Vagina (tissue), 2 donors: ENCODE measurements around the gene RUNX3.
"Not testable (repeated sequence)": the region's sequence is repeated elsewhere in the genome, so short reads cannot be mapped to it uniquely, and the experiment has no call there.

Experiments
- CTCF ChIP-seq, 3 experiments: fragments of 450-650 bp in 2 of 3; fragments of 200-600 bp in 1 of 3; sonication (generic) in 1 of 3; IDR thresholded peaks; one replicate each; pipeline ENCODE4 v1.5.1; 2017 to 2019; ENCODE audit warnings: antibody characterized with exemption in 3 of 3, mild to moderate bottlenecking in 2 of 3, moderate library complexity in 2 of 3
- POLR2A ChIP-seq, 2 donors: fragments of 450-650 bp; IDR thresholded peaks; one replicate each; pipeline ENCODE4 v1.6.1; 2017; ENCODE audit warnings: antibody characterized with exemption in 2 of 2, mild to moderate bottlenecking in 2 of 2, moderate library complexity in 2 of 2
- POLR2AphosphoS5 ChIP-seq, 2 donors: sonication (generic); formaldehyde crosslinking; IDR thresholded peaks; one replicate each; pipeline ENCODE4 v1.9.0; 2017; ENCODE audit warnings: antibody characterized with exemption in 2 of 2, mild to moderate bottlenecking in 2 of 2, low read depth in 1 of 2; ENCODE audit not compliant: insufficient read depth in 1 of 2

GRCh38 chr1:24979232-24979631, 49.2 kb upstream of the RUNX3 start:
- not testable (repeated sequence) for TF ChIP-seq CTCF (IDR thresholded peaks at IDR 0.05); POLR2A (IDR thresholded peaks at IDR 0.05); POLR2AphosphoS5 (IDR thresholded peaks at IDR 0.05; ENCODE audit: insufficient read depth in 1 of 2, low read depth in 1 of 2)
